Colon (tissue), 2 donors: ENCODE data around the gene BET1.
A peak's percentile ranks its signal among the peaks of the same experiment; 100 is the strongest.
"Not testable (repeated sequence)": the region's sequence is repeated elsewhere in the genome, so short reads cannot be mapped to it uniquely, and the experiment has no call there.

Experiments
- FAIRE-seq: peaks from 2 replicates; lab custom pipeline; 2012; peaks lifted over from hg19 to GRCh38; lab: Jason Lieb, UNC
- donor health status: control.
- donor health status: control.

The BET1 gene, protein sequence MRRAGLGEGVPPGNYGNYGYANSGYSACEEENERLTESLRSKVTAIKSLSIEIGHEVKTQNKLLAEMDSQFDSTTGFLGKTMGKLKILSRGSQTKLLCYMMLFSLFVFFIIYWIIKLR

DNA sequence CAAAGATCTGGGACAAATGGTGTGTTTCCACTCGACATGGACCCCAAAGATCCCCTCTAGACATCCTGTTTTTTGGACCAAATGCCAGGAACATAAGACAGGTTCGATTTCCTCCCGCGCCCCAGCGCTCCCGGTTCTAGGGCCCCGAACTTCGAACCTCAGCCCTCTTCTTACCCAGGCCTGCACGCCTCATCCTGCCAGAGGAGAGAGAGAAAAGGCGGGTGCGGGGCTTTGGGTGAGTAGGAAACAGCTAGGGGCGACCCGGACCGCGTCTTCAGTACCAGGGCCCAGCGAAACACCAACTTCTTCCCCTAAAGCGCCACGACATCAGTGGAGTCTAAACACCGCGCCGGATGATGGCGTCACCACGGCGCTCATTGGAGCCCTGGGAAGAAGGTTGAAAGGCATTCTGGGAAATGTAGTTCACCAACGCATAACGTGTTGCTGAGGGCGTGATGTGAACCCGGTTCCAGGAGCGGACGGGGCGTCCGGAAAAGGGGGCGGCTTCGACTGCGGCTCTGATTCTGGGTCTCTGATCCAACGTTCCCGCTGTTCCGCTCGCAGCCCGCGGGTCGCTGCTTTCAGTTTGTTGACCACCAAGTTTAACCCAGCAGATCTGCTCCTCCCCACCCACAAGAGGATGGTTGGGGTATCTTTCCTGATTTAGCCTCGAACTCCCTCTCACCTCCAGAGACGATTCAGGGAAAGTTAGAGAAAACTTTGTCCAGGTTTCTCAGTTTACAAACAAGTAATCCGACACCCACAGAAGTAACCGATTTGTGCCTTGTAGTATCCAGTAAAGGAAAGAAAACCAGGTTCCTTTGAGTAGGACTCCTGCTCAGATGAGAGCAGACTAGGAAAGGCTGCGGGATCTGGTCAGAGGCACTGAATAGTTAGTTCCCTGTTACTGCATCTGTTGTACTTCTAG is at the start of gene BET1:
Gene BET1, minus strand, starts transcription at position 332 of the 928 bp plus-strand sequence. Its CDS starts 139 bp downstream, at position 193.
- FAIRE-seq, result no peak

DNA sequence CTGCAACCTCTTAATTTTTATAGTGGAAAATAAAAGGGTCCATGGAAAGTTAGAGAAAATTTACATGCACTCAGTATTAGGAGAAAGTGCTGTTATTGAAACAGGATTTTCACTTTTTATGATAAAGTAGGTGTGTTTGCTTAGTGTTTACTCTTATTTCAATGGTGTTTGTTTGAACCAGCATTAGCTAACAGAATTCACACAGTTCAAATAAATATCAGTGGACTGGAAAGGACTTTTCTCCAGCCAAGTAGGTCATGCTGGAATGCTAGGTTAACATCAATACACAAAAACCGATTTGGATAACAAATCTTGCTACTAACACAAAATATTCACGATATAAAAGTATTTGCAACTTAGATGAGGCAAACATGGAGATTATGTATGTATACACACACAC is 49.4 kb upstream of the BET1 start:
- FAIRE-seq, result no peak

DNA sequence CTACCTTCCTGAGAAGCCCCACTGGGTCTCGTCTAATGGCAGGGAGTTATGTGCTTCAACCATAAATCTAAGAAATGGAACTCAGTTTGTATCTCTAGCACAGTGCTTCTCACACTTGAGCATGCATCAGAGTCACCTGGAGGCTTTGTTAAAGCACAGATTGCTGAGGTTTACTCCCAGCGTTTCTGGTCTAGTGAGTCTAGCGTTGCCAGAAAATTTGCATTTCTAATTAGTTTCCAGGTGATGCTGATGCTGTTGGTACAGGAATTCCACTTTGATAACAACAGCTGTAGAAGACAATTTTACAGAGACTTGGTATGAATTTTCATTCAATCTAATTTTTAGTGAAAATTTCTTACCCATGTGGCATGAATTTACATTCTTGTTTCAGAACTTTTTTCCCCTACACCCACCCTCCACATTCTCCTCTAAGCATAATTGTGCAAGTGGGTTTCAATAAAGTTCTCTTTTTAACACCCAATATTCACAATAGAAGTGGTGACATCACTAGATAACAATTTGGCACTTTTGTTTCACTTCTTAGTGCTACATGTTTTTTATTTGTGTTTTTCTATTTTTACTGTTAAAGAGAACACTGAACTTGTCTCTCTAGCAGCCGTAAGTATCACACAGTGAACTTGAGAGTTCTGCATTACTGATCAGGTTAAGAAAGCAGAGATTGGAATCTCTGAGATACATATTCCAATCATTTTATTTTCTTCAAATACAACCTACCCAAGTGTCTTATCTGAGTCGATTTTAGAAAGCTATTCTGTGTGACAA is 48.4 kb upstream of the BET1 start:
- no peak for FAIRE-seq

DNA sequence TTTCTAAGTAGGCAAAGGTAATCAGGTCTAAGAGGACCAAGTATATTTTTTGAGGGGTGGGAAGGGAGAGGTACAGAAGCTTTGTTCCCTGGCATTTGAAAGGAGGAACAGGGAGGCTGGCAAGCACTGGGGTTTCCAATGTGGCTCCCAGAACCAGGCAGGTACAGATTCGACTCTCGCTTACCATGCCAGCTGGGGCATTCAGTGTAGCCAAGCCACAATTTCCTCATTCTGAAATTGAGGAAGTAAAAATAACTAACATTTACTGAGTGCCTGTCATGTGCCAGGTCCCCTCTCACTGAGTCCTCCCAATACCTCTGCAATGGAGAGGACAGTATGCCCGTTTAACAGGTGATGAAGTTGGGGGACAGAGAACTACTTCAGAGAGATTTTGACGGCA is 45.9 kb upstream of the BET1 start:
- no peak for FAIRE-seq

DNA sequence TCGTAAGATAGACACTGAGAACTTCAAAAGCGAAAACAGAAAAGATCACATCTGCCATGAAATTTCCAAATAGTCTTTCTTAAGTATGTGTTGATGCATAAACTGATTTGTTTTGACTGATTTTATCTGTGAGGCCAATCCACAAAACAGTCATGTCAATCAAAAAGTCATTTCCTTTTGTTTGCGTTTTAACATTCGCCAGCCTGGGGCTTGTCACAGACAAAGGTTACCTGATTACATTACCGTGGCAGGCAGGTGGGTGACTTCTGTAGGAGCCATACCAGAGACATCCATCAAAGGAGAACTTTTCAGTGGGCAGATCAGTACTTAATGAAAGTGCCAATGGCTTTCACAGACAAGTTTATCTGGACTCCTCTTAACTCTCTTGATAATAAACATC is 45.5 kb upstream of the BET1 start:
- no peak for FAIRE-seq

DNA sequence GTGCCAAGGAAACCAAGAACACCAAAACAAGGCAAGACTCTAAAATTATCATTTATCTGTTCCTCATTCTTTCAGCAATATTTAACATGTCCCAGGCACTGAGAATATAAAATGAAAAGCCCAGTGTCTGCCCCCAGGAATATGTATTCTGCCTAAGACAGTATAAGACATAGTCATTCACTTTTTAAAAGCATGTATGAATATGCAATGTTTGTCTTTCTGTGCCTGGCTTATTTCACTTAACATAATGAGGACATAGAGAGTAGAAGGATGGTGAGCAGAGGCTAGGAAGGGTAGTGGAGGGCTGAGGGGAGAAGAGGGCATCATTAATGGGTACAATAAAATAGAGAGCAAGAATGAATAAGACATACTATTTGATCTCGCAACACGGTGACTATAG is 44.6 kb upstream of the BET1 start:
- no peak for FAIRE-seq

DNA sequence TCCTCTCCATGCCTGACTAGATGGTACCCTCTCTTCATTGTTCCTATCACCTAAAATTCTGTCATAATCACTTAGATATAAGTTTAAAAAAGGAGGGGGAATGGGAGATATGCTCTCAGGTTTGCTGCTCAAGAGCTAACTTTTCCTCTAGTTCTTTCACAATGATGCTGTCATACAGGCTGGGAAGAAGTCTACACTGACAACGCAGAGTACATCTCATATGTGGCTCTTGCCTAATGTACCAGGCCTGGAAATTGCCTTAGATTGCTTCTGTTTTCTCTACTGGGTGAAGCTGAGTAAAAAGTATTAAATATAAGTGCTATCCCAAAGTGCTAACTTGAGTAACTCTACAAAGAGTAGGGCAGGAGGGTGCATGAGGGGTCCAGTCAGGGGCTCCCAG is 43.8 kb upstream of the BET1 start:
- FAIRE-seq, result no peak

DNA sequence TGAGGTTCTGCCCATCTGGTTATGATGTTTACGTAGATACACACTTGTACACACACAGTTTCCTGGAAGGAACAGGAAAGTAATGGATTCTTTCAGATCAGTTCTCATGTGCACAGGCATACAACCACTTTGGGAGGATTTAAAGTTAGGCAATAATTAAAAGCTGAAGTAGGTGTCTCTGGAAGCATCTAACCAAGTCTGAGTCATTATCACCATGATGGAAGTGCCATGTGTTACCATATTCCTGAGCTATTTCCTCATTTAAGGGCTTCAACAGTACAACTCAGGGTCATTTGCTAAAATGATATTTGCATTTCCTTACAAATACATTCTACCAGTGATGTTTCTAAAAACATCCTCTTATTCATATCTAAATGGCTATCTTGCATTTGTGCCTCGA is 41.4 kb upstream of the BET1 start:
- FAIRE-seq, result no peak

DNA sequence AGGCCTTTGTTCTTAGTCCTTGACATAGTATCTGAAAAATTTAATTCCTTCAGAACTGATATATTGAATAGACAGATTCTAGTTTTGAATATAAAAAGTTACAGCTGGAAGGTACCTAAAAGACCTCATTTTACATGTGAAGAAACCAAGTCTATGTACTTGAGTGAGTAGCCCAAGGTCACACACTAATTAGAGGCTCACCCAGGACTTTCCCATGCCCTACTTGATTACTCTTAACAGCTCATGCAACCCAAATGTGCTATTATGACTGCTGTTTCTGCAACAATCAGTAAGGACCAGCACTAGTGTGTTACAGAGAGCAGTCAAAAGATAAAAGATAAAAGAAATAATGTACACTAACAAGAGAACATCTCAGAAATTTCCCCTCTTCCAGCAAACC is 40.7 kb upstream of the BET1 start:
- no peak for FAIRE-seq

DNA sequence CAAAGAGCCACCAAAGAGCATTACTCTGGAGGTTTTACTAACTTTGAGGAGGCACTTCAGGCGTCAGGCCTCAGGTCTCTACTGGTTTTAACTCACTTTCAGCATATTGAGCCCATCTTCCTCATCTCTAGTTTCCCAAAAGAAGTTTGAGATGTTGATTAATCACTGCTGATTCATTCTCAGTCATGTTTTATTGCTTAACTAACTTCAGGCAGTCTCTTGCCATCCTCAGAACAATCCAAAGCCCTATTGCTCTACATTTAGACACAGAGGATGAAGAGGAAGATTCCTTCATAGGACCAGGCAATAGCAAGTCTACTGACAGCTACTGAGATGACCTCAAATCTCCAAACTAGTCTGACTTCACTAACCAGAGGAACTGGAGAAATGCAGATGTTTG is 39.1 kb upstream of the BET1 start:
- no peak for FAIRE-seq

DNA sequence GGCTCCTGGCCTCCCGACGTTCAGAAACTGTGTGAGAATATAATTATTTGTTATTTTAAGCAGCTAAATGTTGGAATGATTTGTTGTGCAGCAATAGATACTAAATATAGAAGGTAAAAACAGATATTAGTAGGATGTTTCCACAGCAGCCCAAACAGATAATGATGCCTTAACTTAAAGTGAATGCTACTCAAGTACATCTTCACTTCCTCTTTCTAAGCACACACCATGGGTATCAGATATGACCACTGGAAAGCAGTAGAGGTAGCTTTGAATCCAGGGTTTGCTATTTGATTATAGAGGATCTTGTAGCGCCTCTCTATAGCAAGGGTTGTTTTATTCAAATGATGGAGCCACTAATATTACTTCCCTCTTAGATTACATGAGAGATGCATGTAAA is 38.2 kb upstream of the BET1 start:
- no peak for FAIRE-seq

DNA sequence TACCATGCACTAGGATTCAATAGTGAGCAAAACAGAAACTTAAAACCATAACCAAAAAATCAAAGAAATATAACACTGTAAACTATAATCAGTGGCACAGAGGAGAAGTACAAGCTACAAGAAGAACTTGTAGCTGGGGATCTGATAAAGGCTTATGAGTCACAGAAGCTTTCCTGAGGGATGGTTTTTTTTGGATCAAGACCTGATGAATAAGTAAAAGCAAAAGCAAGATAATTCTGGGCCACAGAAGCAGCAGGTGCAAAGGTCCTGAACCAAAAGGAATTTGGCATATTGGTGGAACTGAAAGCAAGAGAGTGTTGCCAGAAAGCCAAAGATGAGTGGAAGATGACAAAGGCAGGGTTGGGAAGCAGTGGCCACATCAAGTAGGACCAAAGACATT is 37.4 kb upstream of the BET1 start:
- FAIRE-seq, result no peak

DNA sequence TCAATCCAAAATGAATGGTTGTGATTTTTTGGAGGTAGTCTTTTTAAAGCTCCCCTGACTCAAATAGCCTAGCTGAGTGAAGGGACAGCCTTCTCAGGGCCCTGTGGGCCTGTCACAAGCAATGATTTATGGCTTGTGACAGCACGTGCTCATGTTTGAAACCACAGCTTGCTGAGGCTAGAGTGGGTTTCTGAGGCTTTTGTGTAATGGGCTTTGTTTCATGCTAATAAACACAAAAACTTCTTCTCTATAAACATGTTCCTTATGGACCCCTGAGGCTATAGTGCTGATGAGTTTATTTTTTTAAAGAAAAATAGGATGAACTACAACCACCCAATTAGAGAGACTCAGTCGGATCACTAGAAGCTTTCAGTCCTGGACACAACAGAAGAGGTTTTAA is 36.1 kb upstream of the BET1 start:
- no peak for FAIRE-seq

DNA sequence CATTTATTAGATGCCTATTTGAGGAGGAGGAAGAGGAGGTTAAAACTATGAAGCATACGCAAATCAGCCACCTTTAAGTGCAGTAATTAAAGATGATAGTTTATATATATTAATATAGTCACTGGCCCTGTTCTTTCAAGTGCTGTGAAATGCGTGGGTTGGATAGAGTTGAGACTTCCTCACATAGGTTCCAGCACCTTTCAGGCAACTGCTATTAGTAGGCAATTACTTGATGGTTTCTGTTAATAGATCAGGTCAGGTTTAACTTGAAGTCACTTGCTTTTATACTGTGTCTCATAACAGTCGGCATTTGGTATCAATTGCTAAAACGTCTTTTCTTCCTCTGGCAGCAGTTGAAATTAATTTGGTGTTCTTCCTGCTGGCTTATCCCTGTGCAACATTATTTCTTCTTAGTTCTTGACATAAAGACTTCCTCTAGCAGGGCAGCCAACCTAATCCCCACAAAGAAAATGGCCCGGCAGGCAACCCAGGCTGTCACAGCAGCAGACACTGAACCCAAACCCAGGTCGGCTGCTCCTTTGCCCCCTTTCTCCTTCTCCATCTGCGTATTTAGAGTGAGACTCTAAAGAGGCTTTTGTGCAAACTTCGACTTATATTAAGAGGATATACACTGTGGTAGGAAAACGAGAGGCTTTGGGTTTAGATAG is 35.3 kb upstream of the BET1 start:
- FAIRE-seq, result no peak

DNA sequence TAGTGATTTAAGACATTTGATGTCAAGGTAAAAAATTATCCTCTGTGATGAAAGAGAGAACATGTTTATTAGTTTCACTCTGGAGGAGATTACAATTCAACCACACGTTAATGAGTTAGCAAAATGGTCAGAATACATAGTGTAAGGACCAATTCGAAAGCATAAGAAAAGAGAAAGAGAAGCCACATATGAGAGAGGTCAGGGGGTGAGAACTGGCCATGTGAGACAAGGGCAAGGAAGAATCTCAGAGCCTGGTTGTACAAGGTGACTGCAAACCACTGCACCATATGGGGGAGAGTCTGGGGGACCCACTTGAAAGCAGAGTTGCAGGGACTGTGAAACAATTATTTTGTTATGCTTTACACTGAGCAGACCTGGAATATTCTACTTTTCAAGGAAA is 27.7 kb upstream of the BET1 start:
- no peak for FAIRE-seq

DNA sequence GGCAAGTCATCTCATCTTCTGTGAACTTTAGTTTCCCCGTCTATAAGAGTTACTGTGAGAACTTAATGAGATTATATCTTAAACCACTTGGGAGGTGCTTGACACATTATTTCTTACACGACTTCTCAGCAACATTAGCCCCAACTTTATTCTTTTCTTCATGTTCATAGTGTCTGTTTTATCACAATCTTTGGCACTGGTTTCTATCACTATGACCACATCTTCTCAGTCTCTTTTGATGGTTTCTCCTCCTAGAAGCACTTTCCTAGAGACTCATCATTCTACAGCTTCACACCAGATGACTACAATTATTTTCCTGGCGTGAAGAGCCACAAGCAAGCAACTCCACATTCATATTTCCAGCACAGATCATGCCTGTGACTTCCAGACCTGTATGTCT is 26.5 kb upstream of the BET1 start:
- no peak for FAIRE-seq

DNA sequence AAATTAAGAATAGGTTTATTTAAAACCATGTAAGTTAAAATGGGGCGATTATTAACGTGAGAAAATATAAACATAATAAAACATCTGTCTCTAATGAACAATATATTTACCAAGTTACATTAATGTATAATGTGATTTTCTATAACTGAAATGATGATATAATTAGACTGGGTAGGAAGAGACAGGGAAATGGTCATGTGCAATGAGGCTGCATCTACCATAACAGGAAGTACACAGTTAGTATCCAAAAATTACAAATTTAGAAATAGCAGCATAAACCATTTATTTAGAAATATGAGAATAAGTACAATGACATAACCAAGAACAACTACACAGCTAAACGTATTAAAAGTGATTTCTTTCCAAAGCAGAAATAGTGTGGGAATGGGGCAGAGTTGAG is 25.8 kb upstream of the BET1 start:
- peak; percentile 31 for FAIRE-seq

DNA sequence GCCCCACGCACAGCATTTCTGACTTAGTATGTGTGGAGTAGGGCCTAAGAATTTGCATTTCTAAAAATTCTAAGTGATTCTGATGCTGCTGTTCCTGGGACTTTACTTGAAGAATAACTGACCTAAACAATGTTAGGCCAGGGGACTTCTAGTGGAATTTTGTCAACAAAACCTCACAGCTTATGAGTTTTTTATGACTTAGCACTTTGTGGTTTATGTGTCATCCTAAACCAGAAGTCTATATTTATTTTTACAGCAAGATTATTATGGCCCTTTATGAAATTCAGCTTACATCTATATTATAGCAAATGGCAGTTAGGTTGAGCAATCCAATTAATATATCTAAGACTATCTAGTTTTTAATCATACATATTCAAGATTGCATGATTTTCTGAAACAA is 24.6 kb upstream of the BET1 start:
- no peak for FAIRE-seq

DNA sequence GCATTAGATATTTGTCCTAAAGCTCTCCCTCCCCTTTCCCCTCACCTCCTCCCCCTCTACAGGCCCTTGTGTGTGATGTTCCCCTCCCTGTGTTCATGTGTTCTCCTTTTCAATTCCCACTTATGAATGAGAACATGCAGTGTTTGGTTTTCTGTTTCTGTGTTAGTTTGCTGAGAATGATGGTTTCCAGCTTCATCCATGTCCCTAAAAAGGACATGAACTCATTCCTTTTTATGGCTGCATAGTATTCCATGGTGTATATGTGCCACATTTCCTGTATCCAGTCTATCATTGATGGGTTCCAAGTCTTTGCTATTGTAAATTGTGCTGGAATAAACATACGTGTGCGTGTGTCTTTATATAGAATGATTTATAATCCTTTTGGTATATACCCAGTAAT is 22.5 kb upstream of the BET1 start:
- FAIRE-seq, result not testable (repeated sequence)

DNA sequence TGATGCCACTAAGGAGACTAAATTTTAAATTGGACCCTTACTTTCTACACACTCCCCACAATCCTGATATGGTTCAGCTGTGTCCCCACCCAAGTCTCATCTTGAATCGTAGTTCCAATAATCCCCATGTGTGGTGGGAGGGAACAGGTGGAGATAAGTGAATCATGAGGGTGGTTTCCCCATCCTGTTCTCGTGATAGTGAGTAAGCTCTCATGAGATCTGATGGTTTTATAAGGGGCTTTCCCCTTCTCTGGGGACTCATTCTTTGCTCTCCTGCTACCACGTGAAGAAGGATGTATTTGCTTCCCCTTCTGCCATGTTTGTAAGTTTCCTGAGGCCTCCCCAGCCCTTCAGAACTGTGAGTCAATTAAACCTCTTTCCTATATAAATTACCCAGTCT is 18.4 kb upstream of the BET1 start:
- FAIRE-seq, result no peak

DNA sequence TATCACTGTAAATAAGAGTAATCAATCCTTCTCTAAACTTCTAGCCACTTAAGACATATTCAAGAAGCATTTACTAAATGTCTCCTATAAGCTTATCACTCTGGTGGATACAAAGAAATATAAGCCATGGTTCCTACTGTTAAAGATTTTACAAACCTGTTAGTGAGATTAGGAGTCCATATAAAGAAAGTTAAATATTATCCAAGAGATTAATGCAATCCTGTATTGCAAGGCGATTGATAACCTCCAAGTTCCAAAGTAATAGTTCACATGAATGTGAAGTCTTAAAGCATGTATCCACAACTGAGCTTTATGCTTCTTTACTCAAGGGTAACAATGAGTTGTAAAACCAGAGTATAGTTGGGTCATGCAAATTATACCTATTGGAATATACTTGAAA is 12.6 kb upstream of the BET1 start:
- no peak for FAIRE-seq

DNA sequence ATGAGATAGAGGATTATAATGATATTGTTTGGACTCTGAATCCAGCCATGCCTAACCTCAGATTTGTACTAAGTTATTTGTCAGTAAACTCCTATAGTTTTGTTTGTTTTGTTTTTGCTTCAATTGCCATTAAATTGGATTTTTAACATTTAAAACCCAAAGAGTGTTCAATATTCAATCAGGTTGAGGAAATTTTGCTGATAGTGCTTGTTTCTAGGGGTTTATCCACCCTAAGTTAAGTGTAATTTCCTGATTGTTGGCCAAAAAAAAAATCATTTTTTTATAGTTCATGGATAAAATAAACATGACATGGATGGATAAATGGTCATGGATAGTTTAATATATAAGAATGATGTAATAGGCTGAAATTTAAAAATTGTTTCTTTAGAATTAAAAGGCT is 11.4 kb upstream of the BET1 start:
- FAIRE-seq, result no peak

DNA sequence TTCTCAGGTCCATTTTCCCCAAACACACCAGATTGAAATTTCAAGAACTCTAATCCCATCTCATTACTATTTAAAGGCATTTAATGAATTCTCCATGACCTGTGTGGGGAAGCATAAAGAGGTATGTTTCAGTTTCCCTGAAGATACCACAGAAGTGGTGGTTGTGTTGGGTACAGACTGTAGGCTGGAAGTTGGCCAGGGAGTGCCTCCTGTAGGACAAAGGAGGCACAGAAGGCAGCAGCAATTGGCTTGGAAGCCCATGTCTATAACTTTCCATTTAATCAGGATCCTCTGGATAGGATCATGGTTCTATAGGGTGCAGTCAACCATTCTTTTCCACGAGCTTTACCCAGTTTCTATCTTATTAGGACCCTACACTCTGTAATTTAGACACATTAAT is 8.6 kb upstream of the BET1 start:
- no peak for FAIRE-seq
